AG10803 (cell line): Measurements from ENCODE around the gene CORO7.

Source experiments
- DNase-seq: peaks from one replicate; pipeline ENCODE4 v3.0.0; 2010; ENCODE audit warnings: low read depth
- H3K4me3 ChIP-seq: 2 replicates; pipeline ENCODE4 v1.5.1; 2011; ENCODE audit warnings: mild to moderate bottlenecking, low read length, control low read depth
- CTCF ChIP-seq: conservative IDR thresholded peaks from 2 replicates; pipeline ENCODE4 v1.5.1; 2011; ENCODE audit warnings: mild to moderate bottlenecking, low read length, control low read depth, inconsistent platforms

Gene CORO7

GRCh38 chr16:4408323-4408690 lies 8.1 kb downstream of the CORO7 start:
- no peak for DNase-seq
- no peak overlapping the region for H3K4me3 ChIP-seq
- TF ChIP-seq CTCF, result no peak

- TF ChIP-seq CTCF, result no peak
- DNase-seq, result peak; percentile 66
- H3K4me3 ChIP-seq, result no peak overlapping the region
These were observed 8.7 kb downstream of the CORO7 start for GRCh38 chr16:4407543-4408322.

- TF ChIP-seq CTCF, result no peak
- no peak for DNase-seq
- H3K4me3 ChIP-seq, result no peak overlapping the region
These were observed 11.3 kb downstream of the CORO7 start for GRCh38 chr16:4404967-4405696.

GRCh38 chr16:4404247-4404966 lies 12.0 kb downstream of the CORO7 start:
- peak; percentile 68 for TF ChIP-seq CTCF
- DNase-seq, result no peak
- no peak overlapping the region for H3K4me3 ChIP-seq

GRCh38 chr16:4403133-4403949 lies 13.1 kb downstream of the CORO7 start:
- DNase-seq, result no peak
- H3K4me3 ChIP-seq, result no peak overlapping the region
- TF ChIP-seq CTCF, result no peak

- H3K4me3 ChIP-seq, result peak overlapping the region; percentile 39
- TF ChIP-seq CTCF, result peak; percentile 69
- peak; percentile 67 for DNase-seq
These were observed 13.8 kb downstream of the CORO7 start for GRCh38 chr16:4402439-4403132.
